ENCODE data around the gene LMOD1. TPM values are rescaled to one million over a fixed set of nuclear protein-coding genes. Genes with fewer than 3 reads are reported as not detected.

Gene LMOD1
- 10 to 100 TPM; 19.0 to 37.4 (median 36.5) TPM for total RNA-seq (2021; fragmentation: NEBNext Ultra II Directional; extraction: Animal tissue kit (Norgen Biotek cat#: 25700))
- long read RNA-seq, partial matches to known transcripts = 13 of 25 reads
- long read RNA-seq, other reads (novel, unspliced or antisense) = 8 of 25 reads

GRCh38 chr1:201946224-201946908 lies at the start of gene LMOD1:
Gene LMOD1 (minus strand): TSS chr1:201946548. CDS start chr1:201946340, 208 bp downstream.
- H3K9me3 Mint-ChIP-seq = no peaks in the 10 kb centered on the region
- peaks cover 57% of the 10 kb centered on the region for H3K4me1 Mint-ChIP-seq (ENCODE audit: low read depth)
- peak; percentile 93 for DNase-seq

GRCh38 chr1:201990427-201990826 lies 44.1 kb upstream of the LMOD1 start:
- no peak overlapping the region for H3K4me3 Mint-ChIP-seq

More at GRCh38 chr1:201946224-201946908, at the start of gene LMOD1:
- Mint-ChIP-seq H3K27me3 (ENCODE audit: insufficient read depth) (peaks cover 1% of the 10 kb centered on the region), H3K4me3 (peak within 1 kb of the TSS; percentile 94), H3K36me3 (ENCODE audit: low read depth) (0 out of 2 replicates have a peak, but pooled peaks cover 4% of the 10 kb centered on the region), H3K27ac (peak within 1 kb of the TSS; percentile 86)
- TF ChIP-seq CTCF (IDR thresholded peaks at IDR 0.05) = peak; percentile 21; the same call in 1 of the 2 replicates

GRCh38 chr1:201989354-201990128 lies 43.2 kb upstream of the LMOD1 start:
- H3K36me3 Mint-ChIP-seq (ENCODE audit: low read depth) = peaks cover 11% of the 10 kb centered on the region
- peaks cover 15% of the 10 kb centered on the region for H3K4me1 Mint-ChIP-seq (ENCODE audit: low read depth)
- DNase-seq = no peak
- TF ChIP-seq CTCF (IDR thresholded peaks at IDR 0.05) = no peak
- no peak overlapping the region for H3K4me3 Mint-ChIP-seq
- no peak overlapping the region for H3K27ac Mint-ChIP-seq
- H3K9me3 Mint-ChIP-seq = no peaks in the 10 kb centered on the region
- no peaks in the 10 kb centered on the region; the same call in 1 of the 2 replicates for H3K27me3 Mint-ChIP-seq (ENCODE audit: insufficient read depth)

More at GRCh38 chr1:201990427-201990826, 44.1 kb upstream of the LMOD1 start:
- peaks cover 13% of the 10 kb centered on the region for H3K4me1 Mint-ChIP-seq (ENCODE audit: low read depth)
- H3K36me3 Mint-ChIP-seq (ENCODE audit: low read depth) = peaks cover 10% of the 10 kb centered on the region
- no peaks in the 10 kb centered on the region; the same call in 1 of the 2 replicates for H3K27me3 Mint-ChIP-seq (ENCODE audit: insufficient read depth)
- no peaks in the 10 kb centered on the region for H3K9me3 Mint-ChIP-seq
- H3K27ac Mint-ChIP-seq = no peak overlapping the region
- DNase-seq = no peak
- TF ChIP-seq CTCF (IDR thresholded peaks at IDR 0.05) = no peak

GRCh38 chr1:201988601-201989000 lies 42.3 kb upstream of the LMOD1 start:
- Mint-ChIP-seq H3K4me1 (ENCODE audit: low read depth) (peaks cover 23% of the 10 kb centered on the region), H3K4me3 (no peak overlapping the region), H3K36me3 (ENCODE audit: low read depth) (peaks cover 15% of the 10 kb centered on the region), H3K27ac (peak overlapping the region; percentile 21; the same call in 1 of the 2 replicates), H3K27me3 (ENCODE audit: insufficient read depth) (no peaks in the 10 kb centered on the region; the same call in 1 of the 2 replicates), H3K9me3 (no peaks in the 10 kb centered on the region)
- no peak for DNase-seq
- TF ChIP-seq CTCF (IDR thresholded peaks at IDR 0.05) = no peak

- no peaks in the 10 kb centered on the region for H3K9me3 Mint-ChIP-seq
- H3K36me3 Mint-ChIP-seq (ENCODE audit: low read depth) = peaks cover 10% of the 10 kb centered on the region
- H3K4me3 Mint-ChIP-seq = no peak overlapping the region
- TF ChIP-seq CTCF (IDR thresholded peaks at IDR 0.05) = no peak
- H3K4me1 Mint-ChIP-seq (ENCODE audit: low read depth) = peaks cover 31% of the 10 kb centered on the region
- peaks cover 1% of the 10 kb centered on the region; the same call in 1 of the 2 replicates for H3K27me3 Mint-ChIP-seq (ENCODE audit: insufficient read depth)
- DNase-seq = no peak
- no peak overlapping the region for H3K27ac Mint-ChIP-seq
Observed at GRCh38 chr1:201985355-201985754, 39.0 kb upstream of the LMOD1 start.
